ENCODE measurements around the gene CCDC184. TPM values are rescaled to one million over a fixed set of nuclear protein-coding genes. Genes with fewer than 3 reads are reported as not detected.

The CCDC184 gene
- total RNA-seq, 1 donor from 2014 or later, result 0.12 TPM

- TF ChIP-seq, protein P1, sequence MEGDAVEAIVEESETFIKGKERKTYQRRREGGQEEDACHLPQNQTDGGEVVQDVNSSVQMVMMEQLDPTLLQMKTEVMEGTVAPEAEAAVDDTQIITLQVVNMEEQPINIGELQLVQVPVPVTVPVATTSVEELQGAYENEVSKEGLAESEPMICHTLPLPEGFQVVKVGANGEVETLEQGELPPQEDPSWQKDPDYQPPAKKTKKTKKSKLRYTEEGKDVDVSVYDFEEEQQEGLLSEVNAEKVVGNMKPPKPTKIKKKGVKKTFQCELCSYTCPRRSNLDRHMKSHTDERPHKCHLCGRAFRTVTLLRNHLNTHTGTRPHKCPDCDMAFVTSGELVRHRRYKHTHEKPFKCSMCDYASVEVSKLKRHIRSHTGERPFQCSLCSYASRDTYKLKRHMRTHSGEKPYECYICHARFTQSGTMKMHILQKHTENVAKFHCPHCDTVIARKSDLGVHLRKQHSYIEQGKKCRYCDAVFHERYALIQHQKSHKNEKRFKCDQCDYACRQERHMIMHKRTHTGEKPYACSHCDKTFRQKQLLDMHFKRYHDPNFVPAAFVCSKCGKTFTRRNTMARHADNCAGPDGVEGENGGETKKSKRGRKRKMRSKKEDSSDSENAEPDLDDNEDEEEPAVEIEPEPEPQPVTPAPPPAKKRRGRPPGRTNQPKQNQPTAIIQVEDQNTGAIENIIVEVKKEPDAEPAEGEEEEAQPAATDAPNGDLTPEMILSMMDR (conservative IDR thresholded peaks at IDR 0.05; ENCODE audit: low read depth, low read length), result no peak
- no peak overlapping the region for H3K4me3 ChIP-seq (ENCODE audit: low read depth, low read length)
- DNase-seq (ENCODE audit: low read depth), result no peak
These were observed 1.9 kb downstream of the CCDC184 start for GRCh38 chr12:48185181-48185919.

DNA sequence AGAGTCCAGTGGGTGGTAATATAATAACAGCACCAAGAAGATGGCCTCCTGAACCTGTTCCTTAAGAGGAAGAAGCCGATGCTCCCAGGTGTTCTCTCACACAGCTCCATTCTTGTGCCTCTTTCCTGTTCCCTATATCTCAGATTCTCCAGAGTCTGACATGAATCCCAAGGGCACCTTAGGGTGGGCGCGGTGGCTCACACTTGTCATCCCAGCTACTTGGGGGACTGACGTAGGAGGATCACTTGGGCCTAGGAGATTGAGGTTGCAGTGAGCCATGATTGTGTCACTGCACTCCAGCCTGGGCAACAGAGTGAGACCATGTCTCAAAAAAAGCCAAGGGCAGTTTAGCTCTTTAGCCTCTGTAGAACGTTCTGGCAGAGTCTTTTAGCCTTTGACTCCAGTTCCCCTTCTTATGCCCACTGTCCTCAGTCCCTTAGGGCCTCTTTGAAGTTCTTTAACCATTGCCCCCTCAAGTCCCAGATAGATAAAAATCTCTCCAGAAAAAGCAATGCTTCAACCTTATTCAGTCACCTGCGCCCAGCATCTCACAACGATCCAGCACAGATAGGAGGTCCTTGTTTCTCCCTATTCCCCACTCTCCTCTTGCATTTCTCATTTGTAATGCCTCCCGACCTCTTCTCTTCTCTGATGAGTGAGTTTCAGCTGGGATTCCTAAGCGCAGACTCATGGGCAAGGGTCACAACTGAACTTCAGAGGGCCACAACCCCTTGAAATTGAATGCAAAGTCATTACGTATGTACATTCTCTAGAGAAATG lies 4.7 kb downstream of the CCDC184 start:
- TF ChIP-seq, protein P1 (conservative IDR thresholded peaks at IDR 0.05; ENCODE audit: low read depth, low read length), result no peak
- no peak overlapping the region for H3K4me3 ChIP-seq (ENCODE audit: low read depth, low read length)
- DNase-seq (ENCODE audit: low read depth), result no peak

DNA sequence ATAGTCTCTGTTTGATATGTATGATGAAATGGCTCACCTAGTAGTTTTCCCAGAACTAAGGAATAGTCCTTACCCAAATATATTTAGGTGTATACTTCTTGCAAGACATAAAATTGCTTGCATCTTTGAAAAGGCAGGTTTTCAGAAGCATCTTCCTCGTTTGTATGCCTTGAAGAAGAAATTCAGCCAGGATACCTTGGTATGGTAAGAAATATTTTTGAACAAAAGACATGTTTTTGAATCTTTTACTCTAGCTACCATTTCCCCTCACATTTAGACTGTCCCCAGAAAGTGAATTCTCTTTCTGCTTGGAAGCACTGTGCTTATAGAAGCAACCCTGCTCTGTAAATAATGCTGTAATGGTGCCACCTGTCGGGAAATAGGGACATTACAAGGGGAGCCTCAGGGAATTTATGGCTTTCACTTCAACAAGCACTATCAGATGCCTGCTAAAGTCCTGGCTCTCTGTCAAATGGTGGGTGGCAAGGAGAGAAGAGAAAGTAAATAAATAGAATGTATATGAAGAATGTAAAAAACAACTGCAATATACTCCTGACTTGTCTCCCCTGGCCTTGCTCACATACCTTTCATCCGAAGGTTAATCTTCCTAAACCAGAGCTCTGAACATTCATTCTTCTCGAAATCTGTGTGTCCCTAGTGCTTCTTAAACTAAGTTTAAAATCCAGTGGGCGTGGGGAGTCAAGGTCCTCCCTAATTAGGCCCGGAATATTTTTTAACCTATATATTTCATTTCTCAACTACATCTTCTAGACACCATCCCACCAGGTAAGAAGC lies 6.1 kb downstream of the CCDC184 start:
- no peak overlapping the region for H3K4me3 ChIP-seq (ENCODE audit: low read depth, low read length)
- DNase-seq (ENCODE audit: low read depth), result no peak
- TF ChIP-seq, protein P1 (conservative IDR thresholded peaks at IDR 0.05; ENCODE audit: low read depth, low read length), result peak; percentile 88

DNA sequence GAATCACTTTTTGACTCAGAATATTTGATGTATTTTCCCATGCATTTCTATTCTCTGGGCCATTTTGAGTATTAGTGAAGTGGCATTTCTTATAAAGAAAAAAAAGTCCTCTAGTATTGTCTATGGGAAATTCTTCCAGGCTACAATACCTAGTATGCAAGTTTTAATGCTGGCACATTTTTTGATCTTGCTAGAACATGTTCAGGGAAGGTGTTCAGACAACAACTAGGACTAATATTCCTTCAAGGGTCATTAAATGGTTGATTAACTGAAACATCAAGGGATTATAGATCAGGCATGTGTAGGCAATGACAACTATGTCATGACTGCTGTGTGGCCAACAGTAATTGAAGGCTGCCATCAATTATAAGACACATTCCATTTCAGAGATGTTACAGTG lies 7.7 kb downstream of the CCDC184 start:
- no peak overlapping the region for H3K4me3 ChIP-seq (ENCODE audit: low read depth, low read length)
- TF ChIP-seq, protein P1 (conservative IDR thresholded peaks at IDR 0.05; ENCODE audit: low read depth, low read length), result no peak
- DNase-seq (ENCODE audit: low read depth), result no peak

DNA sequence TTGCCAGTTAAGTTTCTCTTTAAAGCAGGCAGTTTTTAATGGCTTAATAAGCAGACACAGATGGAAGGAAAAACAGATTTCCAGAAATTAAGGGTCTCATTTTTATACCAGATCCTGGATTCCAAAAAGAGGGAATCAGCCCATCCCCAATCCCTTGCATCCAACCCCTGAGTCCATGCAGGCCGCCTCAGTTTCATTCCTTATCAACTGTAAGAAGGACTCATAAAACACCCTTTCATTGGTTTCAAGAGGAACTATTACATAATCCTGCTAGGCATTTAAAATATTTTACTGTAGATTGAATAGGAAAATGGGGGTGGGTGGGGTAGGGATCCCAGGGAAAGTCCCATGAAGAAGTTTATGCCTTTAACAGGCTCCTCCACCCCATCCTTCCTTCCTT lies 9.4 kb downstream of the CCDC184 start:
- DNase-seq (ENCODE audit: low read depth), result no peak
- H3K4me3 ChIP-seq (ENCODE audit: low read depth, low read length), result no peak overlapping the region
- TF ChIP-seq, protein P1 (conservative IDR thresholded peaks at IDR 0.05; ENCODE audit: low read depth, low read length), result no peak

GRCh38 chr12:48193623-48194022 lies 10.2 kb downstream of the CCDC184 start:
- no peak for DNase-seq (ENCODE audit: low read depth)
- H3K4me3 ChIP-seq (ENCODE audit: low read depth, low read length), result no peak overlapping the region
- TF ChIP-seq, protein P1 (conservative IDR thresholded peaks at IDR 0.05; ENCODE audit: low read depth, low read length), result no peak

Data from epithelial cell of proximal tubule (primary cell).